ENCODE data around the gene S100Z.

Gene S100Z

DNA sequence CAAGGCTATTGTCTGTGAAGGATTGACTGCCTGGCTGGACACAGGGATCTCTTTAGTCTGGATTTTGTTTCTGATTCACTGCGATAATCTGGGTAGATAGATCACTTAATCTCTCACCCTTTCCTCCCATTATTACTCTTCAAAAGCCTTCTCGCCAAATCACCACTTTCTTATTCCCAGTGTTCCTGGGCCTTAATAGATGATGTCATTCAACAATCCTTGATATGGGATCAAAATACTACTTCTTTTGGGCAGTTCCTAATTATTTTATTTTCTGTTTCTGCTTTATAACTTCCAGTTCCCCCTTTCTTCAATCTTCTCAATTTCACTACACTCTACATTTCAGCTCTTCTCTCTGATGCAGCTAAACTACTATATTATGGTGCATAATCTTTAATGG, 96.3 kb downstream of the S100Z start:
- H3K4me3 ChIP-seq, result no peak overlapping the region
- DNase-seq, result no peak
- H3K27me3 ChIP-seq, result no peaks in the 10 kb centered on the region
- H3K27ac ChIP-seq, result no peak overlapping the region
- intact Hi-C loops (cut with DNase I; ENCODE audit: low total_unique reads), result no loop called here
- TF ChIP-seq, protein P1, sequence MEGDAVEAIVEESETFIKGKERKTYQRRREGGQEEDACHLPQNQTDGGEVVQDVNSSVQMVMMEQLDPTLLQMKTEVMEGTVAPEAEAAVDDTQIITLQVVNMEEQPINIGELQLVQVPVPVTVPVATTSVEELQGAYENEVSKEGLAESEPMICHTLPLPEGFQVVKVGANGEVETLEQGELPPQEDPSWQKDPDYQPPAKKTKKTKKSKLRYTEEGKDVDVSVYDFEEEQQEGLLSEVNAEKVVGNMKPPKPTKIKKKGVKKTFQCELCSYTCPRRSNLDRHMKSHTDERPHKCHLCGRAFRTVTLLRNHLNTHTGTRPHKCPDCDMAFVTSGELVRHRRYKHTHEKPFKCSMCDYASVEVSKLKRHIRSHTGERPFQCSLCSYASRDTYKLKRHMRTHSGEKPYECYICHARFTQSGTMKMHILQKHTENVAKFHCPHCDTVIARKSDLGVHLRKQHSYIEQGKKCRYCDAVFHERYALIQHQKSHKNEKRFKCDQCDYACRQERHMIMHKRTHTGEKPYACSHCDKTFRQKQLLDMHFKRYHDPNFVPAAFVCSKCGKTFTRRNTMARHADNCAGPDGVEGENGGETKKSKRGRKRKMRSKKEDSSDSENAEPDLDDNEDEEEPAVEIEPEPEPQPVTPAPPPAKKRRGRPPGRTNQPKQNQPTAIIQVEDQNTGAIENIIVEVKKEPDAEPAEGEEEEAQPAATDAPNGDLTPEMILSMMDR (IDR thresholded peaks at IDR 0.05), result no peak
- no peaks in the 10 kb centered on the region for H3K4me1 ChIP-seq
- H3K36me3 ChIP-seq, result no peaks in the 10 kb centered on the region
- H3K9me3 ChIP-seq, result no peaks in the 10 kb centered on the region

- intact Hi-C loops (cut with DNase I; ENCODE audit: low total_unique reads), result no loop called here
Observed at GRCh38 chr5:76947082-76947503, 97.3 kb downstream of the S100Z start.

GRCh38 chr5:76952795-76953536, 103.2 kb downstream of the S100Z start, which contains the start of gene CRHBP:
Gene CRHBP (plus strand): TSS chr5:76953045. CDS start chr5:76953135, 90 bp downstream.
- no peak for DNase-seq
- H3K9me3 ChIP-seq, result no peaks in the 10 kb centered on the region
- peaks cover 0 to 26% of the 10 kb centered on the region in 2 donors for H3K27me3 ChIP-seq
- peak within 1 kb of the TSS; percentile 34 to 42 for H3K4me3 ChIP-seq
- H3K36me3 ChIP-seq, result no peaks in the 10 kb centered on the region
- H3K4me1 ChIP-seq, result peaks cover 0 to 12% (median 6%) of the 10 kb centered on the region in 4 donors
- intact Hi-C loops (cut with DNase I; ENCODE audit: low total_unique reads), result no loop called here
- TF ChIP-seq, protein P1 (IDR thresholded peaks at IDR 0.05), result no peak
- H3K27ac ChIP-seq, result no peak within 1 kb of the TSS

More at GRCh38 chr5:76947082-76947503, 97.3 kb downstream of the S100Z start:
- no peaks in the 10 kb centered on the region for H3K9me3 ChIP-seq
- no peak for DNase-seq
- TF ChIP-seq, protein P1 (IDR thresholded peaks at IDR 0.05), result no peak
- H3K36me3 ChIP-seq, result no peaks in the 10 kb centered on the region
- no peaks in the 10 kb centered on the region for H3K4me1 ChIP-seq
- H3K27ac ChIP-seq, result no peak overlapping the region
- no peaks in the 10 kb centered on the region for H3K27me3 ChIP-seq
- H3K4me3 ChIP-seq, result no peak overlapping the region

DNA sequence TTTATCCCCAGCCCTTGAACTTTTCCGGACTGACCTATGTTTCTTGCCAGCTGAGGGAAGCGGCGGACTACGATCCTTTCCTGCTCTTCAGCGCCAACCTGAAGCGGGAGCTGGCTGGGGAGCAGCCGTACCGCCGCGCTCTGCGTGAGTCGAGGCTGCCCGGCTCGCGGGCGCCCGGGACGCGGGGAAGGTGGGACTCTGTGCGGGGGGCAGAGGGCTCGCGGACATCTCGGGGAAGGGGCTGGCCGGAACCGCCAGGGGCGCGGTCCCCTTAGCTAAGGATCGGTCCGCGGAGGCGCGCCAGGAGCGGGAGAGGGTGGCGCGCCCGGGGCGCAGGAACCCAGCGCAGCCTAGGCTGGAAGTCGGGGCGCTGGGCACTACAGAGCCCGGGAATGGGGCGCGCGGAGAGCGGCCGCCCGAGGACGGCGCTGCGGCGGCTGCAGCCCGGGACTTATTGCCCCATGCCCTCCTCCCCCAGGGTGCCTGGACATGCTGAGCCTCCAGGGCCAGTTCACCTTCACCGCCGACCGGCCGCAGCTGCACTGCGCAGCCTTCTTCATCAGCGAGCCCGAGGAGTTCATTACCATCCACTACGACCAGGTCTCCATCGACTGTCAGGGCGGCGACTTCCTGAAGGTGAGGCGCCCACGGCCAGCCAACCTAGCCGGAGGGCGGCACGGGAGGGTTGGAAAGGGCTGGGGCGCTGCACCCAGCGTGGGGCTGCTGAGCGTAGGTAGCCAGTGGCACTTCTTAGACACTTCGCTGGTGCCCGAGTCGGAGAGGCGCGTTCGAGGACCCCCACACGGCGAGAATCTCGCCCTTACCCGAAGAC, 104.0 kb downstream of the S100Z start:
- no peak for DNase-seq

DNA sequence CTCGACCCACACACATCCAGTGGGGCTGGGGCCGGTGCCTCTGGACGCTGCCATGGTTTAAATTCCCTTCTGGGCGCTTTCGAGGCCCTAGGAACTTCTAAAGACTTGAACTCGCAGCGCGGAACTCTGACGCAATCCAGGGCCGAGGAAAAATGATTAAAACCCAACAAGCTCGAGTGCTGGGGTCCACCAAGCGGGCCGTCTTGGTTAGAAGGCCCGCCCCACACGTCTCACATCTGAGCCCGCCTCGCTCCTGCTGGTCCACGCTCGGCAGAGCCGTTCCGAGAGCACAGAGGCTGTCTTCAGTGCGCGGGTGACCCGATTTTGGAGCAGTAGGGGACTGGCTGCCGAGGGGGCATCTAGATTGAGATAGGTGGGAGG, 104.6 kb downstream of the S100Z start:
- Histone ChIP-seq H3K36me3 (no peaks in the 10 kb centered on the region), H3K9me3 (no peaks in the 10 kb centered on the region), H3K4me1 (peaks cover 0 to 12% (median 6%) of the 10 kb centered on the region in 4 donors), H3K4me3 (peak overlapping the region; percentile 34 to 42), H3K27me3 (peaks cover 0 to 26% of the 10 kb centered on the region in 2 donors), H3K27ac (no peak overlapping the region)
- TF ChIP-seq, protein P1 (IDR thresholded peaks at IDR 0.05), result no peak
- intact Hi-C loops (cut with DNase I; ENCODE audit: low total_unique reads), result no loop called here
- DNase-seq, result no peak

More for the DNA sequence above, 104.0 kb downstream of the S100Z start:
- H3K36me3 ChIP-seq, result no peaks in the 10 kb centered on the region
- H3K27me3 ChIP-seq, result peaks cover 0 to 26% of the 10 kb centered on the region in 2 donors
- peak overlapping the region; percentile 34 to 42 for H3K4me3 ChIP-seq
- H3K27ac ChIP-seq, result no peak overlapping the region
- H3K4me1 ChIP-seq, result peaks cover 0 to 12% (median 6%) of the 10 kb centered on the region in 4 donors
- TF ChIP-seq, protein P1 (IDR thresholded peaks at IDR 0.05), result no peak
- intact Hi-C loops (cut with DNase I; ENCODE audit: low total_unique reads), result no loop called here
- no peaks in the 10 kb centered on the region for H3K9me3 ChIP-seq

All from tibial artery (tissue), 4 donors.